GM18517 (cell line): ENCODE data around the gene TEKT3.

Experiments used
- ATAC-seq: cut with Tn5 transposase; IDR thresholded peaks from one replicate; pipeline ENCODE4 v1.9.1; 2021; ENCODE audit warnings: mild to moderate bottlenecking, moderate library complexity; ENCODE audit not compliant: unreplicated experiment

Gene TEKT3

DNA sequence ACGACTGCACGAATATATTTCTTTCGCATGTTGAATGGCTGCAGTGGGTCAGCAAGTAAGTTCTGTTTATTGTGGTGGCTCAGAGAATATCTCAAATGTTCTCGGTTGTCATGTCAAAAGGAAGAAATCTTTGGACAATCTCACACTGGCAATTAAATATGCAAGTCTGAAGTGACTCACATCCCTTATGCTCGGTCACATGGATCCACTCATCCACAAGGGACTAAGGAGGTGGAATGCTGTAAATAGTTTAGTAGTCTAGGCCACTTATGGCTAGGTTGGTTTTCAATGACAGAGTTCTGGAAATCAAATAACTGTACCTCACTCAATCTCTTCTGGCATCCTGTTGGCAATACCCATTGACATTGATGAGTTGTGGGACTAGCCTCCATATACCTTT is 43.2 kb downstream of the TEKT3 start:
- no peak for ATAC-seq

DNA sequence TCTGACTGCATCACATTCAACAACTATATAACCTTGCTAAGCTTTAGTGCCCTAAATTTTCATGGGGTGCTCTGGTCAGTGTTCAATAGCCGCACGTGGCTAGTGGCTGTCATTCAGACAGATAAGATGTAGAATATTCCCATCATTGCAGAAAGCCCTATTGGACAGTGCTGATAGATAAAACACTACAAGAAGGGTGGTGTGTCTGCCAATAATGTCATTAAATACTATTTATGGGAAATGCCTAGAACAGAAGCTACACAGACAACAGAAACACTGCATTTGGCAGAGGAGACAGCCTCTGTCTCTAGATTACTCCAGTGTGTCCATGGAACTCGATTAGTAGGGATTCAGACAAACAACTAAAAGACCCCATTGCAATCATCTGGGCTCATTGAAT is 47.8 kb downstream of the TEKT3 start:
- ATAC-seq: no peak

DNA sequence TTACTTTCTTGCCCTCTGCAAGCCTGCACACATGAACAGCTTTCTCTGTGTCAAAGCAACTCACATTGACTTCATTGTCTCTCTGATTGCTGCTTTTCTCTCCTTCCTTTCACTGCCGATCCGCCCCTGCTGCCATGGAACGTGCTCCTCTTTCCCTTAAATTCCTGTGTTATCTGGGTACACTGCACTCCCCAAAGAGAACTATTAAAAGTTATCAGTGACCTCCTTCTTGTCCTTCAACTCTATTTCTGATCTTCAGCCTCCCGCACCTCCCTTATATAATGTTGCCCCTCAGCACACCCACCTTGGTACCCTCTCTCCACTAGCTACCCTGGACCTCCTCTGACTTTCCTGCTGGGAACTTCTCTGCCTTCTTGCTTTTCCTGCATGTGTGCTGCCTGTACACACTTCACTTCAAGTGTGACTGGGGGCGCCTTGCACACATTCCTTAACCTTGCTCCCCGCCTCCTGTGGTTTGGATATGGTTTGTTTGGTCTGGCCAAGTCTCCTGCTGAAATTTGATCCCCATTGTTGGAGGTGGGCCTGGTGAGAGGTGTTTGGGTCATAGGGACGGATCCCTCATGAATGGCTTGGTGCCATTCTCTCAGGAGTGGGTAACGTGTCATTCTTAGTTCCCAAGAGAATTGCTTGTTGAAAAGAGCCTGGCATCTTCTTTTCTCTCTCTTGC is 49.6 kb downstream of the TEKT3 start:
- no peak for ATAC-seq

DNA sequence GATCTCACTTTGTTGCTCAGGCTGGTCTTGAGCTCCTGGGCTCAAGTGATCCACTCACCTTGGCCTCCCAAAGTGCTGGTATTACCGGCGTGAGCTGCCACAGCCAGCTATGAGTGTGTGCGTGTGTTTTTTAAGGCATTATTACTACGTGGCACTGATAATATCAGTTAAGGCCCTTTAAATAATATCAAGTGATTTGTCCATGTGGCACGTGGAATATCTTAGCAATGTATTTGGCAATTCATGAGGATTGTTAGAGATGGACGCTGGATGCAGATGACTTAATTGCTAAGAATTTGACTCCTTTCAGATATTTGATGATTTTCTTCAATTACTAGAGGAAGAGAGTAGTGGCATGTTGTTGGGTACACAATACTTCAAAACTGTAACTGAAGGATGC is 50.8 kb downstream of the TEKT3 start:
- ATAC-seq: no peak

DNA sequence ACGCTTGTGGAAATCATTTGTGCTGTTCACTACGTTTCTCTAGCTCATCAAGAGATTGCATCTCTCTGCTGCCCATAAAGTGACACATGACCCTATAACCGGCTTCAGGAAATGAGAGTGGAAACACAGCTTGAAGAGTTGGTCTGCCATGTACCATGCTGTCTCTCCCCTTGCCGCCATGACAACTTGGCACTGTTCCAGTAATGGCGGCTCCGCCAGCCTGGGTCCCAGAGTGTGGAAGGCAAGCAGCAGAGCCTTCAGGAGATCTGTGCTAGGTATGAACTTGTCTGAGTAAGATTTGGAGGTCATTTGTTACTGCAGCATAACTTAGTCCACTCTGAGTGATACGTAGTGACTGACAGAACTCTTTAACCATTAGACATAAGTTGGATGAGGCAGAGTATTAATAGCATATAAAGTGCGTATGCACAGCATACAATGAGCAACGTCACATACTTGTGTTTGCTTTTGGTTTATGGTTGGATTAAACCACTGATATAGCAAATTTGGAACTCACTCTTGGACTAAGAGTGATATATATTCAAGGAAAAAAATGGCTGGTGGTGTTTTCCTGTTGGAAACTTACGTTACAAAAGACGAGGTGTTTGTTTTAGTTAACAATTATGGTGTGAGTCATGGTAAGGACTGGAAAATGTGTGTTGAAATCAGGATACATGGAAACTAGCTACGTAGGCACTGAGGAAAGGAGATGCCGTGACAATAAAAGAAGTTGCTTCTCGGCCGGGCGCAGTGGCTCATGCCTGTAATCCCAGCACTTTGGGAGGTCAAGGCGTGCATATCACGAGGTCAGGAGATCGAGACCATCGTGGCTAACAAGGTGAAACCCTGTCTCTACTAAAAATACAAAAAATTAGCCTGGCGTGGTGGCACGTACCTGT is 51.9 kb downstream of the TEKT3 start:
- no peak for ATAC-seq

DNA sequence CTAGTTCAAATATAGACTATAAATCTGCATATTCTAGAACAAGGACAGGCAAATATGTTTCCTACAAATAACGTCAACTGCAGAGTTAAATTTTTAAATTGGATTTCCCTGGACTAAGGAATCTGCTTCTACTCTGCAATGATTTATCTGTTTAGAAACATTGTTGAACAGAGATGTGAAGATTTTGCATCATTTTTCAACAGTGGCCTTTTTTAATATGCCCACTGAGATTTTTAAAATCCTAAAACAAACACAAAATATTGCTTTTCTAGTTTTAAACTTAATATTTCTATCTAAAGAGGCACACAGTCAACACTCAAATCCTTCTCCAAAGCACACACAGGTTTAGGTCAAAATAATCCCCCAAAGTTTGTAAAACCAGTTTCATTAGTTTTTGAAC is 52.5 kb downstream of the TEKT3 start:
- no peak for ATAC-seq

DNA sequence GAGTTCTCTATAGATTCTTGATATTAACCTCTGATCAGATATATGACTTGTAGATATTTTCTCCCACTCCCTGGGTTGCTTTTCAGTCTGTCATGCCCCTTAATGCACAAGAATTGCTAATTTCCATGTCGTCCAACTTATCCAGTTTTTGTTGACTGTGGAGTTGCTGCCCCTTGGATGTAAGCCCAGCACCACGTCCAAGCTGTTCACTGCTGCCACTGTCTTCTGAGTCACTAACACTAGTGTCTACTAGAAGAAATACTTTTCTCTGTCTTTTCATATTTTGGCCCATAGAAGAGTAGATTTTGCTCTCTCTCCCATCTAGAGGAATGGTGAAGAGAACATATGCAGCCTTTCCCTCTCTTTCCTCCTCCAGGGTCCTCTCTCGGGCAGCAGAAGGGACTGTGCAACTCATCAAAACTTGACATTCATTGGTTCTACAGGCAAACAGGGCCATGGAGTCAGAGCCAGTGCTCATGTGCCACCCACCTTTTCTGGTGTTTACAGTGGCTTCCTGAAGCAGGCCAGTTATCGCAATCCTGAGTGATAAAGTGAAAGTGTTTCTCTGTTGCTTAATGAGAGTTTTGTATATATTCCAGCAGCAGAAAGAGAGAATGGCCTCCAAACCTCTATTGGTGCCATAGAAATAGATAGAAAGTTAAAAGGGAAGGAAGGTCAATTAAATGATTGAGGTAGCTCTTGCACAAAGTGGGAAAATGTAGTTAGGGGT is 53.7 kb downstream of the TEKT3 start:
- no peak for ATAC-seq

DNA sequence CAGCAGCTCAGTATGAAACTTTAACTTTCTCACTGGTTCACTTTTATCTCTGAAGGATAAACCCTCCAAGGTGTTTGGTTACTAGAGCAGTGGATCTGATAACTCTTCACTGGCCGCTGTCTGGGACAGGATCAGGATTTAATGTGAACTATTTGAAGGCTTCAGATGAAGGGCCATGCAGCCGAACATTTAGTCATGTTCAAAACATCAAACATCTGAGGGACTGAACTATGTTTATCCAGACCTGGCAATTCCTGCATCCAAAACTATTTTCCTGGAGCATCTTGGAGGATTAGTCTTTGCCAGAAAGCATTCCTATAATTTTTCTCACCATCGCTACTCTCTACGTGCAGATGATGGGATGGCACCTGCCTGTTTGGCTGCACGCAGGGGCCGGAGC is 55.9 kb downstream of the TEKT3 start:
- ATAC-seq: no peak

DNA sequence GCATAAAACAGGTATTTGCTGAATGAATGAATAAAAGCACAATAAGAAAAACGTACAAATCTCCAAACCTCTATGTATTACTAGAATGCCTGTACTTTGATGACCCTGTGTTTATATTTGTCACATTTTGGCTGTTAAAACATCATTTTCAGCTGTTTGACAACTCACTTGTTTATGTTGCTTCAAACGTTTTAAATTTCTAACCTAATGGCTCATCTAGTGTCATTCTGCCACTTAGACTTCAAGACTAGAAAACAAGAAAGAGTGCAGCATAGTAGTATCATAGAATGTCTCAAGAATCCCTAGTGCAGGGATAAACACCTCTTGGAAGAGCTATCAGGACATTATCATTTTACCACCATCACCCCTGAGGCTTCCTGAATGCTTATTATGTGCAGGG is 56.9 kb downstream of the TEKT3 start:
- no peak for ATAC-seq

DNA sequence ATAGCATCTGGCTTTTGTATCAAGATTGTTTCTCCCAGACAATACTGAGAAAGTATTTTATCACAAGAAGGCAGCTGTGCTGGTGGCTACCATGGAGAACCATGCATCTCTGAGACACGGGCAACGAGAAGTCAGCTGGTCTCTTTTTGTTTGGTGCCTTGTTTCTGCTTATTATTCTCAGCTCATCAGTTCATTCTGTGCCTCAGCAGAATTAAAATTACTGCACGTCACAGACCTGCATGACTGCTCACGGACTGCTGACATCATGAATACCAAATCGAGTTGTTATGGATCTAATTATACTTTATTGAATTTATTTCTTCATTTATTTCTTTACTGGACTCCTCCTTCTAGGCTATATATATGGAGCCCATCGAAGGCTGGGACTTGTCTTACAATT is 57.3 kb downstream of the TEKT3 start:
- no peak for ATAC-seq

DNA sequence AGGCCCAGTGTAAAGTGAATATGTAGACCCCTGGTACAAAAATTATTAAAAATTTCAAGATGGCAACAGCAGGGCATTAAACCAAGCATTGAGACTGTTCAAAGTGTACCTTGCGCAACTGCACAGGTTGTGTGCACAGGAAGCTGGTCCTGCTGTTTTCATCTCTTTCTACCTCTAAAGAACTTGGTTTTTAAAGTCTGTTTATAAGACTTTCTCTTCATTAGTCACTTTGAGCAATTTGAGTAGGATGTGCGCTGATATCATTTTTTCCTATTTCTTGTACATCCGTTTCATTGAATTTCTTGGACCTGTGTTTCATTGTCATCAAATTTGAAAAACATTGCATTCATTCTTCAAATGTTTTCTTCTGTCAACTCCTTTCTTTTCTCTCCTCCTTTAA is 59.5 kb downstream of the TEKT3 start:
- no peak for ATAC-seq

DNA sequence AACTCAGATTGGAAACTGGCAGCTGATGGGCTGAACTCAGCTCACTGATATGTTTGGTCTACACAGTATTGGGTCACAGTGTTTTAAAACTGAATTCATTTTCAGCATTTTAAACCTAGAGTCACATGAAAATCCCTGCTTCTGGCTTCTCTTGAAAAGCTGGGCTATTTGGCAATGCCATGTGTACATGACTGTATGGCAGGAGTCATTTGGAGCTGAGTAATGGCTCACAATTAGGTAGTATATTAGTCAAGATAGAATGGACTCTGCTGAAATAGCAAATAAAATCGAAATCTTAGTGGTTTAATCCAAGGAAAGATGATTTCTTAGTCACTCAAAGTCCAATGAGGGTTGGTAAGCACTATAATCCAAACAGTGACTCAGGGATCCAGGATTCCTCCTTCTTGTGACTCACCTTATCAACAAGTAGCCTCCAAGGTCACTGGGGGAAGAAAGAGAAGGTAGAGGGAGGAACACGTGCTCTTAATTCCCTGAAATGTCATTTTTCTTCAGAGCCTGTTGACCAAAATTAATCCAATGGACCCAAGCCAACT is 62.4 kb downstream of the TEKT3 start:
- ATAC-seq: no peak

DNA sequence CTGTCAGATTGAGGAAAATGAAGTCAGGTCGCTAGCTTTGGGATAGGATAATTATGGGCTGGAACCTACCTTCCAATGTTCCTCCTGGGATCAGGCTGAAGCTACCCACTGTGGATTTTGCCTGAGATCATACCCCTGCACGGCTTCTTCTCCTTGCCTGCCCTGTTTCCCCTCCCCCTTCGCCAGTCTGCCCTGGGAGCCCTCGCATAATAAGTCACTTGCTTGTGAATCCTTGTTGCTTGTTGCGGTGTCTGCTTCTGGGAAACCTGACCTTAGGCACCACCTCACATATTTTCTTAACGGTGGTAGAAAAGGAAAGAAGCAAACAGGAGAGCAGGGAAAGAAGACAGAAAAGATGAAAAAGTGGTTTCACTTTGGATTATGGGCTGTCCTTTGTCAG is 63.0 kb downstream of the TEKT3 start:
- ATAC-seq: no peak

DNA sequence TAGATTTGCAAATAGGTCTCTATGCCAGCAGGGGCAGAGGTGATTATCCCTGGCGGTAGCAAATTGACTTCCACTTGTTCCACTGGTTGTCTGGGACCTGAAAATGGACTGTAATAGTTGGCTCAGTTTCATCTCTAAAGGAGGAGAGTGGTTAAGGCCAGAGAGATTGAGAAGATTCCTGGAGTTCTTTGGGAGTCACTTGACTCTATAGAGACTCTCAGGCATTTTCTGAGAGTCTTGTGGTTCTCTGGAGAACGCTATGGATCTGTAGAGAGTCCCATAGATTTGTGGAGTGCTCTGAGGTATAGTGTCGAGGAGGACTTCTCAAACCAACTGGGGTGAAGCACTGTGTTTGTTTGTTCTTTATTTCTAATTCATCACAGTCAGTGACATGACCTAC is 67.4 kb downstream of the TEKT3 start:
- no peak for ATAC-seq

DNA sequence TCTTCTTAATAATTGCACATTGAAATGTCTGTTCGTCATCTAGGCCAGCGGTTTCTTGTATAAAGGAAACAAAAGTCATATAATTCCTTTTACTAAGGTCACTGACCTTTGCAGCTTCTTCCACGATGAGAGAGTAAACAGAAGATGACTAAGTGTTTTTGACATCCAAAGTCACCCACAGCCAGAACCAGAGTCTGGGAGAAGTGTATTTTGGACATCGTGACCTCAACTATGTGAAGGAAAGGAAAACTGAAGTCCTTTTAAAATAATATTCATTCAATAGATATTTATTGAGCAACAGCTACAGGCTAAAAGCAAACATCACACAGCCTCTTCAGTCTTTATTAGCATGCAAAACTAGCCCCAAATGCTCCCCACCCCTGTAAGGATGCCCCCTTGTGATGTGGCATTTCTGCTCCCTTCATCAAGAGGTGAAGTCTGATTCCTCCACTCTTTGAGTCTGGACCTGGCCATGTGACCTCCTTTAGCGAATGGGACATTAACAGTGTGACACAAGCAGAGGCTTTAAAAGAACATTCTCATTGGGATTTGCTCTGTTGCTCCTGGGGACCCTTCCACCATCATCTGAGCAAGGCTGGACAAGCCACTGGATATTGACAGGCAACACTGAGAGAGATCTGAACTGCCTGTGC is 68.1 kb downstream of the TEKT3 start:
- no peak for ATAC-seq

DNA sequence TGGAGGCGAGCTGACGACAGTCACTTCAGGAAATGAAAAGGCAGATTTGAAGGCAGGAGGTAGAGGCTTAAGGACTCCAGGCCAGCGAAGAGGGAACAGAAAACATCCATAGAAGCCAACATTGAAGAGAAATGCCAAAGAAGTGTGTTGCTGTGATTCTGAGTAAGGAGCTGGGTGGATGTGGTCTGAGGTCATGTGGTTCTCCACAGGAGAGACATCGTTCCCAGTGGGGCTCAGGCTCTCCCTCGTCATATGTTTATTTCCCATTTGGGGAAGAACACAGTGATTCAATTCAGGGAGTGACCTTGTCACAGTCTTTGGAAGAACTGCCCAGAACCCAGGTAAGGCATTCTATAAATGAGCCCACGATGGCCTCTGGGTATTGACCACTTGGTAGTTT is 69.7 kb downstream of the TEKT3 start:
- ATAC-seq: no peak

DNA sequence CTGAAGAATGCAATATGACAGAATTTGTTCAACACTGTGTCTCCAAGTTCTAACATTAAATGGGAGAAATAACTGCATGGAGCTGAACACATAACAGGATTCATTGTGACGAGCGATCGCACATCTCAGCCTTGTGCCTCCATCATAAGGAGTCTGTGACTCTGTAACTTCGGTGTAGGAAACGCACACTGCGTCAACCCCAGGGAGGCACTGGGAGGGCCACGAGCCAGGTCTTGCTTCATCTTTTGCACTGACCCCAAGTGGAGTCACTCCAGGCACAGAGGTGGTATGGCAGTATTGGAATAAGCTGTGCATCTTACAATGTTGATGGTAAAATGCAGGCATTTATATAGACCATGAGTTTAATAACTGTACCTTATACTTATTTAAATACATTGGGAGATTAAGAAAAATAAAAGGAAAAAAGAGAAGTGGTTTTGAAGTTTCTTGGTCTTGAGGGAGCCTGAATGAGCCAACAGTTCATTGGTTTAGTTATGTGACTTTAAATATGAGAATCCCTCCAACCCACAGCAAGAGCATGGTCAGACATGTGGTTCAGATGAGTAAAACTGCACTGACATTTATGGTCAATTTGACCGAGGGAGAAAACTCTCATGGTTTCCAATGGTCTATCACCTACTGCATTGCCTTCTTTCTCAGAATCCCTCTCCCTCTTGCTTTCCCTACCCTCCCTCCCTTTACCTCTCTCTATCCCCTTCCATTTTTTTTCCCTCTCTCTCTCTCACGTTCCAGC is 70.6 kb downstream of the TEKT3 start:
- no peak for ATAC-seq

DNA sequence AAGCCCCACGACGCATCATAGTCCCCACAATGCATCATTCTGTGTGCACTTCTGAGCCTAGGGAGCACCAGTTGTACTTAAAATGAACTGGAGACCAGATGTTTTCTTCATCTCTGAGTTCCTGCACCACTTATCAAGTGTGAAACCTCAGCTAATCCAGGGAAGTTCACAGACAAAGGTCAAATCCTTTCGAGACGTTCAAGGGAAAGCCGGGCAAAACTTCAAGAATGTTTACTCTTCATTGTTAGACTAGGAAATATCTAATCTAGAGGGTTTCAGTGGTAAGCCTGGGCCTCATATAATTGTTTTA is 71.7 kb downstream of the TEKT3 start:
- no peak for ATAC-seq

DNA sequence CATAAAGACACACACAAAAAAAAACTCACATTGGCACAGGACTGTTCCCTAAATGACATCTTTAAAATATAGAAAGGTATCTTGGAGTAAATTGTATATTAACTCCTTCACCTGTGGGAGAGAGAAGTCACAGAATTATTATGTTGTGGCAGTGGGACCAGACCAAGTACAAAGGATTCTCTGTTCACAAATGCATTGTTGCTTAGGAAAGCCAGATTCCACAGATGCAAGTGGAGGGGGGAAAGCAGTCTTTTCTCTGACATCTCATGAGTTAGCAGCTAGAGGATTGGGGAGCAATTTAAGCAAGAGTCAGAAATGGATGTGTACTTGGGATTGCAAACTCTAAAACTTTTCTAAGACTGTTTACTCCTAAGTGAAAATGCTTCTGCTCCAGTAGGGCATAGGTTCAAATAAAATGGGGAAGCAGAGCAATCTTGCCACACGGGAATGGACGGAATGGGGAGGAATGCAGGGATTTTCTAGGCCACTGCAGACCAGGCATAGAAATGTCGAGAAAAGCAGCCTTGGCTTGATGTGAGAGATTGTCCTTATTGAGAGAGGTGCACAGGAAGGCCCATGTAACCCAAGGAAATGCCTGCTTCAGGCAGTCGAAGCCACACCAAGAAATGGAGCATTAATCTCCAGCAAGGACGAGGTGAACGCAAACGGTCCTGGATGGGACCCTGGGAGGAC is 72.2 kb downstream of the TEKT3 start:
- no peak for ATAC-seq

DNA sequence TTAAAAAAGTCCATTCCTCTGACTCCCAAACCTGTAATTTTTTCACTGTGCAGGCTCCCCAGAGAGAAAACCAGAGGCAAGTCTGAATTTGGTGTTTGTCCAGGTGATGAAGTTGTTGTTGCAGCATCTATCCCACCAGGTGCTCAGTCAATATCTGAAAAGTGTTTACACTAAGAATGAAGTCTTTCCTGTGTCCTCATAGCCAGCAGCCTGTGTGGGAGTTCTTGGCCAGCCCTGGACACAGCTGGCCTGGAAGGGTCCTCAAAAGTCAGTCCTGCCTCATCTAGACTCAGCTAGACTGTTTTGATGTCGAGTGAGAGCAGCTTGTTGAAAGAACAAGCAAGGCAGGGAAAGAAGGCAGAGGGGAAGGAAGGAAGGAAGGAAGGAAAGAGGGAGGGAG is 72.9 kb downstream of the TEKT3 start:
- no peak for ATAC-seq
